Jurkat, Clone E6-1 (cell line): Measurements from ENCODE around the gene CLBA1.
"Not testable (repeated sequence)": the region's sequence is repeated elsewhere in the genome, so short reads cannot be mapped to it uniquely, and the experiment has no call there.

Experiments used
- DNase-seq: peaks from one replicate; pipeline ENCODE4 v3.0.0-alpha.2; 2011; ENCODE audit warnings: low read depth, low spot score
- H3K4me3 ChIP-seq: 2 replicates; pipeline ENCODE4 v1.5.1; 2011; ENCODE audit warnings: mild to moderate bottlenecking, low read length, control low read depth, moderate library complexity

CLBA1 gene

GRCh38 chr14:105030836-105031396, 45.3 kb downstream of the CLBA1 start:
- DNase-seq, result no peak
- H3K4me3 ChIP-seq, result no peak overlapping the region

GRCh38 chr14:105032451-105032901, 46.9 kb downstream of the CLBA1 start:
- H3K4me3 ChIP-seq, DNase-seq: not testable (repeated sequence)

- H3K4me3 ChIP-seq, DNase-seq: not testable (repeated sequence)
Observed at GRCh38 chr14:105033412-105033900, 47.9 kb downstream of the CLBA1 start.

- no peak for DNase-seq
Observed at GRCh38 chr14:105034315-105035039, 48.9 kb downstream of the CLBA1 start.

GRCh38 chr14:105035616-105036015, 50.0 kb downstream of the CLBA1 start:
- not testable (repeated sequence) for H3K4me3 ChIP-seq, DNase-seq

More at GRCh38 chr14:105034315-105035039, 48.9 kb downstream of the CLBA1 start:
- no peak overlapping the region for H3K4me3 ChIP-seq

- DNase-seq, result no peak
- no peak overlapping the region for H3K4me3 ChIP-seq
Observed at GRCh38 chr14:105039458-105040205, 54.0 kb downstream of the CLBA1 start.

GRCh38 chr14:105041841-105042765, 56.5 kb downstream of the CLBA1 start:
- DNase-seq, result no peak
- no peak overlapping the region for H3K4me3 ChIP-seq

- H3K4me3 ChIP-seq, result no peak overlapping the region
- DNase-seq, result no peak
Observed at GRCh38 chr14:105042813-105043212, 57.2 kb downstream of the CLBA1 start.

- DNase-seq, result no peak
- H3K4me3 ChIP-seq, result no peak overlapping the region
Observed at GRCh38 chr14:105043641-105044040, 58.1 kb downstream of the CLBA1 start.
